NCI-H345 treated with DMSO at 0.1 percent for 48 hours (cell line): Measurements from ENCODE around the gene KCNQ2.

Experiments
- DNase-seq: peaks from one replicate; lab custom pipeline; 2025; ENCODE audit not compliant: unreplicated experiment; lab: John Stamatoyannopoulos, UW

Gene KCNQ2

GRCh38 chr20:63501818-63502670 lies 29.6 kb upstream of the KCNQ2 start:
- DNase-seq: peak; percentile 84

- no peak for DNase-seq
These were observed 28.7 kb upstream of the KCNQ2 start for GRCh38 chr20:63500902-63501817.

GRCh38 chr20:63500151-63500901 lies 27.9 kb upstream of the KCNQ2 start:
- no peak for DNase-seq

DNA sequence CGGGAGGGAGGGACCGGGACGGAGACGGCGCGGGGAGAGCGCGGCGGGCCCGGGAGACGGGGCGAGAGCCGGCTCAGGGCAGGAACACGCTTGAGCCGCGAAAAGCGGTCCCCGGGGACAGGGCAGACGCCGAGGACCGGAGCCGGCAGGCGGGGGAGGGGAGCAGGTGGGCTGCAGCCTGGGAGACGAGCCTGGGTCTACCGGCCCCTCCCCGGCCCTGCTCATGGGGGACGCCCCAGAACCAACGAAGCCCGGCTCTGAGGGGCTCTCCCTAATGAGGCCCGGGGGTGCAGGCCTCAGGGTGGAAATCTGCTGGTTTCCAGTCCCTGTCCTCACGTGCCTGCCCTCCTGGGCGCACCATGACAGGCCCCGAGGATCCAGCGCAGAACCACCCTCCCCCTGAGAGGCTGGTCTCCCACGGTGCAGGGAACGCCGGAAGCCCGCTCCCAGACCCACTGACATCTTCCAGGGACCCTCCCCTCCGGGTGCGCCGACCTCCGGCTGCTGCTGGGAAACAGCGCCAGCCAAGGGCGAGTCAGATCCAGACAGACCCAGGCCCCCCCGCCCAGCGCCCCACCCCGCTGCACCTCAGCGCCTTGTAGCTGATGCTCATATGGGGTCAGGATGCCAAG lies 27.0 kb upstream of the KCNQ2 start:
- peak; percentile 36 for DNase-seq

GRCh38 chr20:63498960-63499337 lies 26.5 kb upstream of the KCNQ2 start, which contains the start of gene EEF1A2:
EEF1A2 (minus strand) TSS chr20:63499083; CDS start chr20:63497763, 1,320 bp downstream.
- DNase-seq: no peak

GRCh38 chr20:63497946-63498935 lies 25.8 kb upstream of the KCNQ2 start:
- no peak for DNase-seq

- DNase-seq: no peak
These were observed 24.9 kb upstream of the KCNQ2 start for GRCh38 chr20:63497138-63497945.

DNA sequence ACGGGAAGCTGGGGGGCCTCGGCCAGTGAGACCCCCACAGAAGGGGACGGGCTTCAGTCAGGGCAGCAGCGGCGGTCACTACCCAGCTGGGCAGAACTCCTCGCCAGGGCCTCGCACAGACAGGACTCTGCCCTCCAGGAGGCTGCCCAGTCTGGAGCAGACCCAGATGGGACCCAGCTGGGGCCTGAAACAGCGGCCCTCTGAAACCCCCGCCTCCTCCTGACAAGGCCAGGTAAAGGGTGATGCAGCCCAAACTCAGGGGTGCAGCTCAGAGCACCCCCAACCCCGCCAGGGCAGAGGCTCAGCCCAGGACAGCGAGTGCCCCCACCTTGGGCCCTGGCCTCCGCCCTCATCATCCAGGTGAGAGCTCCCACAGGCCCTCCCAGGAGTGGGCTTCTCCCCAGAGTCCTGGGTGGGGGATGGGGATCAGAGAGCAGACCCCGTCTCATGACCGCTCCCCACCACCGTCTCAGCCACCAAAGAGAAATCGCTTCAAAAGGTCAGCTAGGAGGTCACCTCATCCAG lies 24.2 kb upstream of the KCNQ2 start:
- DNase-seq: no peak

DNA sequence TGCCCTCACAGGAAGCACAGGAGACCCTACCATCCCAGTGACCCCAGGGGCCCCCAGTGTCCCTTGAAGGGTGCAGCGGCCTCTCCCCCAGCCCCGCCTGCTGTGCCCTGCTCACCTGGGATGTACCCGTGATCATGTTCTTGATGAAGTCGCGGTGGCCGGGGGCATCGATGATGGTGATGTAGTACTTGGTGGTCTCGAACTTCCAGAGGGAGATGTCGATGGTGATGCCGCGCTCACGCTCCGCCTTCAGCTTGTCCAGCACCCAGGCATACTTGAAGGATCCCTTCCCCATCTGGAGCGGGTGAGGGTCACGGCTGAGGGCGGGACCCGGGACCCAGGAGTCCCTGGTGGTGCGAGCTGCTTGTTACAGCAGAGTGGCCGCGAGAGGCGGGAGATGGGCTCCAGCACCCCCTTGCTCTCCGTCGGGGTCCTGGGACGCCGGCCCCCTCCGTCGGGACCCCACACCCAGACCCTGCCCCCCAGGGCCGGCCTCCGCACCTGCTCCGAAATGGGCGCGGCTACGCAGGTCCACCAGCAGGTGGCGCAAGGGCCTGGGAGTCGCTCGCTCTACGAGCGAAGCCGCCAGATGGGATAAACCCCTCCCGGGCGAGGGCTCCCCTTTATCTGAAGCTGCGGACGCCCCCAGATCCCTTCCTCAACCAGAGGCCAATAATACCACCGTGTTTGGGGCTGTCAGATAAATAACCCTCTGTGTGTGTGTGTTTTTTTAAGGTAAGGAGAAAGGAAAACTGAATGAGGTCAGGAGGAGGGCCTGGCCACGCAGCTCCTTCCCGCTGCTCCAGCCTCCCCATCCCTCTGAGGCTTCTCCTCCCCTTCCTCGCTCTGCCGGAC lies 23.5 kb upstream of the KCNQ2 start:
- peak; percentile 37 for DNase-seq

DNA sequence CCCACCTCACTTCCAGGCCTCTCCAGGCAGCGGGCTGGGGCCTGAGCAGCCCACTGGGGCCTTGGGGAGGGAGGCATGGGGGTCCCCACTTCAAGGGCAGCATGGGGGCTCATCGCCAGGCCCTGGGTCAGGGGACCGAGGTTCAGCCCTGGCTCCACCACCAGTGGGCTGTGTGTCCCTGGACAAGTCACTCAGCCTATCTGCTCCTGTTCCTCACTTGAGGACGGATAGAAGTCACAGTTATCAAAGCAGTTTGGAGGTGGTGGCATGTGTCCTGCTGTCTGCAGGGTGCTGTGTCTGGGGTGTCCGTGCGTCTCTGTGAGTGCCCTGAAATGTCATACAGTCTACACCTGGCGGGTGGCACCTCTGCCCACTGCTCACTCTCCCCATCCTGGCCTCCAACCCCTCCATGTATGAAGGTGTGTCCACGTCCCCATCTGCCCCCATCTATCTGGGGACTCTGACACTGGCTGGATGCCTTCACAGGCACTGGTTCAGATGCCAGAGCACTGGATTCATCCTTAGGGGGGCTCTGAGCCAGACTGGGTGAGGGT lies 22.8 kb upstream of the KCNQ2 start:
- DNase-seq: no peak

DNA sequence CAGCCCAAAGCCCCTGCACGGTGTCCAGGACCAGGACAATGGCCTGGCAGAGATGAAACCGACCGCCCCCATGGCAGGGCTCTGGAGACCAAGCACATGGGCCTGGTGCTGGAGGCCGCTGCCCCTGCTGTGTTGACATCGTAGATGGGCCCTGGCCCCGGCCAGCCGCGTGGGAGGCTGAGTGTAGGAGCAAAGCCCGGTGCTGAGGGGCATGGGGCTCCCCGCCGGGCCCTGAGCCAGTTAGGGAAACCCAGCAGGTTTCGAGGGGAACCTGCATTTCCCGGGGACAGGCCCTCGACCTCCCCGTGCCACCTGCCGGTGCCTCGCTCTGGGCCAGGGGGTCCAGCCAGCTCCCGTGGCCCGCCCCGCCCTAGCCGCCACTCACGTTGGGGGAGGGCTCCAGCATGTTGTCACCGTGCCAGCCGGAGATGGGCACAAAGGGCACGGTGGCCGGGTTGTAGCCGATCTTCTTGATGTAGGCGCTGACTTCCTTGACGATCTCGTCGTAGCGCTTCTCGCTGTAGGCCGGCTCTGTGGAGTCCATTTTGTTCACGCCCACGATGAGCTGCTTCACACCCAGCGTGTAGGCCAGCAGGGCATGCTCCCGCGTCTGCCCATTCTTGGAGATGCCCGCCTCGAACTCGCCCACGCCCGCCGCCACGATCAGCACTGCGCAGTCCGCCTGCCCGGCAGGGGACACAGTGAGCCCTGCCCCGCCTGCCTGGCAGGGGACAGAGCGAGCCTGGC lies 22.1 kb upstream of the KCNQ2 start:
- DNase-seq: no peak

DNA sequence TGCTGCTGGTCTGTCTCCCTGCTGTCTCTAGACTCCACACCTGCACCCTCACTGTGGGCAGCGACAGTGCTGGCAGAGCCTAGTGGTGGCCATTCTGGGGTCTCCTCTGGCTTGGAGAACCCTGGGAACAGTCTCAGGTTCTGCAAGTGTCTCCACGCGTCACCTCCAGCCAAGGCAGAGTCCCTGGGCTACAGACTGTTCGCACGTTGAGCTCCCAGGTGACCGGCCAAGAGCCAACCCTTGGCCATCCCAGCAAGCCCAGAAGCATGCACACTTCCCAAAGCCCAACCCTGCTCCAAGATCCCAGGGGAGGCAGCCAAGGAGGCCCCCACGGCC lies 21.6 kb upstream of the KCNQ2 start:
- DNase-seq: no peak

DNA sequence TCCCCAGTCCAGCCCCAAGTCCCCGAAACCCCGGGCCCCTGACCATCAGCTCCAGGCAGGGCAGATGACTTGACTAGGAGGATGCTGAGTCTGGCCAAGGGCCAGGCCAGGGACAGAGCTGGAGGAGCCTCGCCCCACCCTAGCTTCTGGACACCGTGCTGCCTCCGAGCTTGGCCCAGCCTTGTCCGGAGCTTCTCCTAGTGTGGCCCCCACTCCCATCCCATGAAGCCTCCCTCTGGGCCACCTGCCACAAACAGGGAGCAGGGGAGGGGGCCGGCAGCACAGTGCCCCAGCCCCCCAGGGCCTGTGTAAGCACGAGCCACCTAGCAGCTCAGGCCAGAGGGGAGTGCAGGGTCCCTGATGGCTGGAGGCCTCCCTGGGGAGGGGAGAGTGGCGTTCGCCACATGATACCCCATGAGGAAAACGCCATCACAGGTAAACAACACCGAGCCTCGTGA lies 21.1 kb upstream of the KCNQ2 start:
- no peak for DNase-seq

GRCh38 chr20:63492982-63493381 lies 20.5 kb upstream of the KCNQ2 start:
- DNase-seq: no peak

- no peak for DNase-seq
These were observed 20.1 kb upstream of the KCNQ2 start for GRCh38 chr20:63492518-63492917.

GRCh38 chr20:63491635-63492230 lies 19.3 kb upstream of the KCNQ2 start:
- no peak for DNase-seq
